Mononuclear cell (primary cell): Measurements from ENCODE around the gene TMED10. TPM values are rescaled to one million over a fixed set of nuclear protein-coding genes. Genes with fewer than 3 reads are reported as not detected.

ENCODE experiments used
- total RNA-seq: library from RNA; depleted of rRNA; stranded (reverse); fragments of >200 nt; gene quantifications from one replicate; pipeline ENCODE4 v1.2.3, GENCODE V29; 2012

TMED10 gene
- total RNA-seq, 1 donor, result 180 TPM

Other genes starting within 250 kb of the TMED10 start
- gene PGF, start 221.0 kb downstream of the TMED10 start, total RNA-seq, result not detected
- 17.3 TPM for gene EIF2B2, start 173.7 kb downstream of the TMED10 start, total RNA-seq
- gene MLH3, start 125.1 kb downstream of the TMED10 start, total RNA-seq, result 36.9 TPM
- 3.5 TPM for gene ACYP1, start 112.6 kb downstream of the TMED10 start, total RNA-seq
- not detected for gene ZC2HC1C, start 107.0 kb downstream of the TMED10 start, total RNA-seq
- 33.3 TPM for gene NEK9, start 49.6 kb downstream of the TMED10 start, total RNA-seq
- 2,138 TPM for gene FOS, start 102.2 kb upstream of the TMED10 start, total RNA-seq